ENCODE measurements around the gene KBTBD7. TPM values are rescaled to one million over a fixed set of nuclear protein-coding genes. Genes with fewer than 3 reads are reported as not detected.

KBTBD7 gene
- total and polyA plus RNA-seq, 2 of the 13 experiments (the other 11 are each of a cell fraction or from before 2014, with no cell fraction given) = 3.6 to 9.0 TPM

DNA sequence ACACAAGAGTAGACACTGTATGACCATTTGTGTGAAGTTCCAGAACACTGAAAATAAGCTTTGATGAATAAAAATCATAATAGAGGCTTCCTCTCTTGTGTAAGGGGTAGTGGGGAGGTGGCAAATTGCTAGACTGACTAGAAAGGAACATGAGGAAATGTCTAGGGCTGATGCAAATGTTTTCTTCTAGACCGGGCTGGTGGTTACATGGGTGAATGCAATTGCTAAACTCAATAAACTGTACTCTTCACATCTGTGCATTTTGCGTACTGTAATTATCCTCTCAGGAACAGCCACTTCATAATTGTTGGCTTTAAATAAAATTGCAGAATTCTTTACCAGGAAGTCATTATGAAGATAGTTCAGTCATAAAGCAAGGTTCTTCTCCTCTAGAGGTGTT is 5.2 kb upstream of the KBTBD7 start:
- peaks cover 13% of the 10 kb centered on the region for H3K4me1 ChIP-seq (ENCODE audit: insufficient read depth, low read length)
- H3K4me2 ChIP-seq (ENCODE audit: low read depth, low read length) = no peak overlapping the region
- H2AFZ ChIP-seq (ENCODE audit: low read length) = no peak overlapping the region
- H3K27me3 ChIP-seq (ENCODE audit: control insufficient read depth in 1 of 2, insufficient read depth in 2 of 2, low read length in 2 of 2) = no peaks in the 10 kb centered on the region; a peak in 1 of 5 replicates
- ChIA-PET POLR2A (no interaction called here), CTCF (ENCODE audit: low intra/inter-chr PET ratio, low total read pairs) (no interaction called here)
- H3K36me3 ChIP-seq (replicated peaks in 1 of 2; ENCODE audit: control insufficient read depth in 1 of 2, insufficient read depth in 2 of 2, low read length in 2 of 2) = no peaks in the 10 kb centered on the region
- no peak for FAIRE-seq
- no peak overlapping the region for H3K9ac ChIP-seq (ENCODE audit: insufficient read depth, low read depth, low read length)
- H3K27ac ChIP-seq (ENCODE audit: extremely low read length, insufficient read depth, low read length) = no peak overlapping the region
- BruUV-seq (replicated peaks) = no TSS peak
- no peaks in the 10 kb centered on the region for H3K79me2 ChIP-seq (ENCODE audit: insufficient read depth, low read length)
- intact Hi-C loops (cut with micrococcal nuclease; ENCODE audit: unreplicated experiment) (loop anchor here (10.0 kb wide), 1 partner anchor 125 kb away; no protein-coding TSS in a partner anchor), in situ Hi-C loops (cut with HindIII; ENCODE audit: extremely low pct_ligation_motif_present, low pct_unique_long_range_greater_than_20kb) (loop anchor here (10.0 kb wide), 1 partner anchor 135 kb away; the partner anchor contains the start of gene WBP4)
- H3K4me3 ChIP-seq (replicated peaks in 1 of 3; ENCODE audit: insufficient read depth in 1 of 3, low read depth in 2 of 3, low read length in 3 of 3) = no peak overlapping the region
- WGBS (ENCODE audit: low lambda C conversion rate) = 58% methylated on average over 2 of the region's 2 CpGs
- no peak for TF ChIP-seq ZNF839 (CRISPR knock-in tag; IDR thresholded peaks at IDR 0.05; ENCODE audit: borderline replicate concordance)
- TF ChIP-seq SOX6 (IDR thresholded peaks at IDR 0.05) = no peak
- no peak for TF ChIP-seq SOX6 (CRISPR knock-in tag; IDR thresholded peaks at IDR 0.05)
- TF ChIP-seq TGIF2 (CRISPR knock-in tag; IDR thresholded peaks at IDR 0.05) = no peak
- TF ChIP-seq ZNF333 (CRISPR knock-in tag; IDR thresholded peaks at IDR 0.05; ENCODE audit: borderline replicate concordance) = no peak
- no peak for TF ChIP-seq CC2D1A (CRISPR knock-in tag; IDR thresholded peaks at IDR 0.05)
- no peak for TF ChIP-seq MTF2 (CRISPR knock-in tag; IDR thresholded peaks at IDR 0.05; ENCODE audit: borderline replicate concordance)
- no peak for TF ChIP-seq ZNF296 (CRISPR knock-in tag; conservative IDR thresholded peaks at IDR 0.05)
- no peak for DNase-seq (ENCODE audit: low spot score)
- ATAC-seq = no peak
- H4K20me1 ChIP-seq (ENCODE audit: insufficient read depth, low read length) = no peaks in the 10 kb centered on the region
- H3K9me3 ChIP-seq (ENCODE audit: low read length) = no peaks in the 10 kb centered on the region

DNA sequence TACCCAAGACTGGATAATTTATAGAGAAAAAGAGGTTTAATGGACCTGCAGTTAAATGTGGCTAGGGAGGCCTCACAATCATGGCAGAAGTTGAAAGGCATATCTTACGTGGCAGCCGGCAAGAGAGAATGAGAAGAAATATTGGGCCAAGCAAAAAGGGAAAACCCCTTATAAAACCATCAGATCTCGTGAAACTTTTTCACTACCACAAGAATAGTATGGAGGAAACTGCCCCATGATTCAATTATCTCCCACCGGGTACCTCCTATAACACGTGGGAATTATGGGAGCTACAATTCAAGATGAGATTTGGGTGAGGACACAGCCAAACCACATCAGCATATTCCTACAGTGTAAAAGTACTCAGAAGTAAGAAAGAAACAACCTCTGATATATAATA is 4.7 kb upstream of the KBTBD7 start:
- Histone ChIP-seq H3K9me3 (ENCODE audit: low read length) (no peaks in the 10 kb centered on the region), H2AFZ (ENCODE audit: low read length) (no peak overlapping the region), H3K4me3 (replicated peaks in 1 of 3; ENCODE audit: insufficient read depth in 1 of 3, low read depth in 2 of 3, low read length in 3 of 3) (no peak overlapping the region), H3K27me3 (ENCODE audit: control insufficient read depth in 1 of 2, insufficient read depth in 2 of 2, low read length in 2 of 2) (no peaks in the 10 kb centered on the region; a peak in 1 of 5 replicates), H4K20me1 (ENCODE audit: insufficient read depth, low read length) (no peaks in the 10 kb centered on the region), H3K79me2 (ENCODE audit: insufficient read depth, low read length) (peaks cover under 1% of the 10 kb centered on the region), H3K36me3 (replicated peaks in 1 of 2; ENCODE audit: control insufficient read depth in 1 of 2, insufficient read depth in 2 of 2, low read length in 2 of 2) (no peaks in the 10 kb centered on the region), H3K4me2 (ENCODE audit: low read depth, low read length) (no peak overlapping the region), H3K9ac (ENCODE audit: insufficient read depth, low read depth, low read length) (no peak overlapping the region), H3K27ac (ENCODE audit: extremely low read length, insufficient read depth, low read length) (no peak overlapping the region), H3K4me1 (ENCODE audit: insufficient read depth, low read length) (peaks cover 13% of the 10 kb centered on the region)
- TF ChIP-seq SKI (IDR thresholded peaks at IDR 0.05; ENCODE audit: partially characterized antibody) (no peak), ZNF7 (CRISPR knock-in tag; IDR thresholded peaks at IDR 0.05) (no peak), AGO2 (optimal IDR thresholded peaks at IDR 0.05; ENCODE audit: low read depth, low read length) (no peak), POLR2A (IDR thresholded peaks at IDR 0.05; ENCODE audit: insufficient read depth in 1 of 2, low read depth in 2 of 2, low read length in 2 of 2) (no peak), TBL1XR1 (IDR thresholded peaks at IDR 0.05; ENCODE audit: borderline replicate concordance, low read length, partially characterized antibody) (no peak)
- WGBS (ENCODE audit: low lambda C conversion rate) = 75% methylated on average over 5 of the region's 5 CpGs
- intact Hi-C loops (cut with micrococcal nuclease; ENCODE audit: unreplicated experiment) (loop anchor here (10.0 kb wide), 1 partner anchor 124 kb away; no protein-coding TSS in a partner anchor), in situ Hi-C loops (cut with HindIII; ENCODE audit: extremely low pct_ligation_motif_present, low pct_unique_long_range_greater_than_20kb) (loop anchor here (10.0 kb wide), 1 partner anchor 134 kb away; the partner anchor contains the start of gene WBP4)
- ATAC-seq = no peak
- CTCF ChIA-PET (ENCODE audit: low intra/inter-chr PET ratio, low total read pairs) = no interaction called here
- POLR2A ChIA-PET = no interaction called here
- BruUV-seq (replicated peaks) = no TSS peak
- no peak for FAIRE-seq
- DNase-seq (ENCODE audit: low spot score) = no peak
